Measurements from ENCODE around the gene RTEL1. TPM values are rescaled to one million over a fixed set of nuclear protein-coding genes. Genes with fewer than 3 reads are reported as not detected.

RTEL1 gene
- total RNA-seq, 1 experiment from 2014 or later = 33.4 TPM

GRCh38 chr20:63742381-63743024 is 84.4 kb downstream of the RTEL1 start:
- no peak overlapping the region for H3K14ac ChIP-seq (ENCODE audit: insufficient read depth, low read length)
- H3K23me2 ChIP-seq (ENCODE audit: insufficient read length, low read depth, low read length, poor library complexity, severe bottlenecking) = peaks cover 9% of the 10 kb centered on the region
- no peak overlapping the region for H4K5ac ChIP-seq (ENCODE audit: insufficient read length, low read depth, low read length)
- H3K27me3 ChIP-seq (ENCODE audit: insufficient read depth, low read length) = no peaks in the 10 kb centered on the region
- H3K4me3 Mint-ChIP-seq = no peak overlapping the region
- no peaks in the 10 kb centered on the region for H3K79me1 ChIP-seq (ENCODE audit: insufficient read depth, low read depth, low read length, poor library complexity, severe bottlenecking)
- H4K20me1 ChIP-seq (ENCODE audit: control insufficient read depth, insufficient read depth, insufficient read length) = no peaks in the 10 kb centered on the region
- no peak overlapping the region for H3K56ac ChIP-seq (ENCODE audit: insufficient read length, low read depth, low read length)
- H2BK5ac ChIP-seq (ENCODE audit: insufficient read length, low read length) = no peak overlapping the region
- H3K79me2 ChIP-seq (ENCODE audit: insufficient read depth, low read length) = no peaks in the 10 kb centered on the region
- no peak overlapping the region for H3K23ac ChIP-seq (ENCODE audit: insufficient read length, low read depth, low read length)
- H3K4me2 ChIP-seq (ENCODE audit: insufficient read depth, insufficient read length, low read length) = no peak overlapping the region
- no peaks in the 10 kb centered on the region for H3K9me3 ChIP-seq (ENCODE audit: control insufficient read depth, low read depth, low read length)
- no peak overlapping the region for H3T11ph ChIP-seq (ENCODE audit: low read length)
- H3K27me3 Mint-ChIP-seq (ENCODE audit: low read depth) = no peaks in the 10 kb centered on the region
- peaks cover 0 to 14% (median 14%) of the 10 kb centered on the region in 3 experiments; a peak in 4 of 7 replicates for H3K36me3 Mint-ChIP-seq (ENCODE audit: insufficient read depth in 1 of 3, low read depth in 3 of 3)
- no peak overlapping the region for H3K18ac ChIP-seq (ENCODE audit: insufficient read length, low read depth, low read length)
- no peak overlapping the region for H2BK120ac ChIP-seq (ENCODE audit: low read depth, low read length, poor library complexity, severe bottlenecking)
- peaks cover 0 to 2% of the 10 kb centered on the region in 2 experiments; a peak in 1 of 4 replicates for H3K4me1 Mint-ChIP-seq
- H4K8ac ChIP-seq (replicated peaks; ENCODE audit: insufficient read length, low read depth, low read length) = no peak overlapping the region
- no peak overlapping the region for H3K27ac ChIP-seq (ENCODE audit: insufficient read length, low read depth, low read length)
- no peak overlapping the region for H2AK5ac ChIP-seq (ENCODE audit: insufficient read length, low read length)
- no peak for DNase-seq
- no peak overlapping the region for H3K9ac ChIP-seq (ENCODE audit: extremely low read depth, insufficient read length, low read length)
- no peak overlapping the region for H3K27ac Mint-ChIP-seq
- H4K91ac ChIP-seq (ENCODE audit: insufficient read length, low read depth, low read length) = no peak overlapping the region
- no peak overlapping the region for H2BK12ac ChIP-seq (ENCODE audit: insufficient read length, low read depth, low read length)
- no peak overlapping the region for H3K4ac ChIP-seq (ENCODE audit: low read depth, low read length)
- no peak overlapping the region for H2BK20ac ChIP-seq (ENCODE audit: low read depth, low read length, poor library complexity, severe bottlenecking)
- TF ChIP-seq, protein P1, sequence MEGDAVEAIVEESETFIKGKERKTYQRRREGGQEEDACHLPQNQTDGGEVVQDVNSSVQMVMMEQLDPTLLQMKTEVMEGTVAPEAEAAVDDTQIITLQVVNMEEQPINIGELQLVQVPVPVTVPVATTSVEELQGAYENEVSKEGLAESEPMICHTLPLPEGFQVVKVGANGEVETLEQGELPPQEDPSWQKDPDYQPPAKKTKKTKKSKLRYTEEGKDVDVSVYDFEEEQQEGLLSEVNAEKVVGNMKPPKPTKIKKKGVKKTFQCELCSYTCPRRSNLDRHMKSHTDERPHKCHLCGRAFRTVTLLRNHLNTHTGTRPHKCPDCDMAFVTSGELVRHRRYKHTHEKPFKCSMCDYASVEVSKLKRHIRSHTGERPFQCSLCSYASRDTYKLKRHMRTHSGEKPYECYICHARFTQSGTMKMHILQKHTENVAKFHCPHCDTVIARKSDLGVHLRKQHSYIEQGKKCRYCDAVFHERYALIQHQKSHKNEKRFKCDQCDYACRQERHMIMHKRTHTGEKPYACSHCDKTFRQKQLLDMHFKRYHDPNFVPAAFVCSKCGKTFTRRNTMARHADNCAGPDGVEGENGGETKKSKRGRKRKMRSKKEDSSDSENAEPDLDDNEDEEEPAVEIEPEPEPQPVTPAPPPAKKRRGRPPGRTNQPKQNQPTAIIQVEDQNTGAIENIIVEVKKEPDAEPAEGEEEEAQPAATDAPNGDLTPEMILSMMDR (conservative IDR thresholded peaks at IDR 0.05) = no peak
- H3K9me3 Mint-ChIP-seq = no peaks in the 10 kb centered on the region
- H2AFZ ChIP-seq (ENCODE audit: low read length) = no peak overlapping the region
- H3K4me1 ChIP-seq (ENCODE audit: insufficient read depth, low read length) = no peaks in the 10 kb centered on the region
- no CpG with 5 or more reads among the region's 37 CpGs for WGBS (ENCODE audit: extremely low coverage, insufficient read length, low lambda C conversion rate)
- H2BK15ac ChIP-seq (ENCODE audit: low read depth, low read length) = no peak overlapping the region
